TTC549 (cell line): Measurements from ENCODE around the gene ARHGDIB.
A peak's percentile ranks its signal among the peaks of the same experiment; 100 is the strongest.

Source experiments
- FAIRE-seq: peaks from 2 replicates; lab custom pipeline; 2012; peaks lifted over from hg19 to GRCh38; lab: Jason Lieb, UNC

Gene ARHGDIB

DNA sequence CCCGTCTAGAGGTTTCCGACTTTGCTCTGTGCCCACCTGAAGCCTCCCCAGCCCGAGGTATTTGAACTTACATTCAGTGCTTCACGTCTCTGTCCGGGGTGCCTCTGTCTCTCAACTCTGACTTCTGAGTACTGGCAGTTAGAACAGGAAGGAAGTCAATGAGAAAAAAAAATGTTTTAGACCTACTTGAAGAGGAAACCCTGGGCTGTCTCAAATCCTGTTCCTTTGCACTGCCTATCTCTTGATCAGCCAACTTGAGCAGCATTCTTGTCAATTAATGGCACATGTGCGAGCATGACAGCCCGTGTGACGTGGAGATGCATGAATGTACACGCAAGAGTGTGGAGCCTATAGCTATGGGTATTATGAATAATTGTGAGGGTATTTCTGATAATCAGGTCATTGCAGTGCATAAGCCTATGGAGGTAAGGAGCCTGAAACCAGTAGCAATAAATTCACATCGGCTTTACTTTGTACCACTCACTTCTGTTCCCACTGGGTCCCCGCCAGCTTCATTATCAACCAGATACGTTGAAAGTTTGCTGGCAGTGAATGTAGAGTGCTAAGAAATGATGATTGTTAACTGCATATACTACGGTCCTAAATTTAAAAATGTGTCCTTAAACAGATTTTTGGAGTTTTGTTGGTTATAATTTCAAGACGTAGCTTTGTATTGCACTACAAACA lies at the start of gene ARHGDIB:
Gene ARHGDIB, minus strand, starts transcription at position 136 of the 687 bp plus-strand sequence. CDS start 10,889 bp downstream, outside the sequence.
- FAIRE-seq: no peak

GRCh38 chr12:15011162-15011561 lies 49.8 kb upstream of the ARHGDIB start:
- no peak for FAIRE-seq

- FAIRE-seq: no peak
These were observed 46.1 kb upstream of the ARHGDIB start for GRCh38 chr12:15007551-15007950.

DNA sequence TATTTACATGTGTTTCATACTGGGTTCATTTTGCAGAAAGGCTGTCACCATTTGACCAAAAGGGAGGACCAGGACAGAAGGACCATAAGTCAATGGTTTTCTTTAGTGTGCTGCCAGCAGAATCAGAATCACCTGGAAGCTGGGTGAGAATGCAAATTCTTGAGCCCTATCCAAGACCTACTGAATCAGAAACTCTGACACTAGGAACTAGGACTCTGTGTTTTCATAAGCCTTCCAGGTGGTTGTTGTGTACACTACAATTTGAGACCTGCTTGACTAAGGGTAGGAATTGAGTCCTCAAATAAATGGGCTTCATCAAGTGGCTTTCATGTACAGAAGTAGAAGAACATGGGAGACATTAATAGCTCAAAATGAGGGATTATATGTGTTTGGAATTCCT lies 43.7 kb upstream of the ARHGDIB start:
- no peak for FAIRE-seq

GRCh38 chr12:15004421-15004820 lies 43.0 kb upstream of the ARHGDIB start:
- FAIRE-seq: no peak

GRCh38 chr12:15001733-15002382 lies 40.5 kb upstream of the ARHGDIB start:
- no peak for FAIRE-seq

- FAIRE-seq: no peak
These were observed 39.2 kb upstream of the ARHGDIB start for GRCh38 chr12:15000575-15000974.

DNA sequence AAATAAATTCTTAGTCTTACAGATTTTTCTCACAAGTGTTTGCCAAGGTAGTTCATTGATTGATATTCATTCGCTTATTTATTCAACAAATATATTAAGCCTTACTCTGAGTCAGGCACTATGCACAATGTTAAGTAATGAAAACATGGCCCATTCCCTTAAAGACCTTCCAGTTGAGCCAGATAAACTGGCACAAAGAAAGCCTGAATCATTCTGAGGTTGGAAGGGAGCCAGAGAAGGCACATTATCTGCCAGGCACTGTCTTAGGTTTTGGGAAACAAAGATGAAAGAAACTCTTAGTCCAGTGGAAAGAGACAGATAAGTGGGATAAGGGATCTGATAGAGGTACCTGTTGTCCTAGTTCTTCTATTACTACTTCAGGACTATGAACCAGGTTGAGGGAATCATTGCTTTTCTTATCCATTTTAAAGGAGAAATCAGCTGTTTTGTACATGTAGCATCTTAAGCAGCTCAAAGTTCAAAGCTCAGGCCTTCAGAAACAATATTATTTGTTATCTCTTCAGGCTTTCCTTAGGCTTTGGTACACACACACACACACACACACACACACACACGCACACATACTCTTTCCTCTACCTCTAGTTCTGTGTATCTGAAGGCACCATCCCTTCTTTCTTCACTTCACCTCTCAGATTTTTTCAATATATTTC lies 38.4 kb upstream of the ARHGDIB start:
- no peak for FAIRE-seq

GRCh38 chr12:14999021-14999694 lies 37.8 kb upstream of the ARHGDIB start:
- no peak for FAIRE-seq

DNA sequence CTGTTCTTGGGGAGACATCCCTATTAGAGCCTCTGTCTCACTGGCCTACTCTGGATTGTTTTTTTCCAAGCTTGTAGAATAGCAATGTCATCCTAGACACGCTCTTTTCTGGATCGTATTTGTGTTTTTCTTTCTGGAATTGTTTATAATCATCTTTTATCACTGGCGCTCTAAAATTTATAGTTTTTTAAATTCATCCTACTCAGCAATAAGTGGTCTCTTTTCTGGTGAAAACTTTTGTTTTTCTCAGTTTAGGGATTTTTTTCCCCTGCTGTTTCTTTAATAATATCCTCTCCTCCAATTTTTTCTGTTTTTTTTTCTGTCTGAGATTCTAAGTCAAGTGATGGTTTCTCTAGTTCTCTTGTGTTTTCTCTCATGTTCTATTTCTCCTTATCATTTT lies 36.6 kb upstream of the ARHGDIB start:
- FAIRE-seq: no peak

GRCh38 chr12:14995583-14996425 lies 34.4 kb upstream of the ARHGDIB start:
- peak; percentile 89 for FAIRE-seq

- no peak for FAIRE-seq
These were observed 33.2 kb upstream of the ARHGDIB start for GRCh38 chr12:14994610-14995009.

DNA sequence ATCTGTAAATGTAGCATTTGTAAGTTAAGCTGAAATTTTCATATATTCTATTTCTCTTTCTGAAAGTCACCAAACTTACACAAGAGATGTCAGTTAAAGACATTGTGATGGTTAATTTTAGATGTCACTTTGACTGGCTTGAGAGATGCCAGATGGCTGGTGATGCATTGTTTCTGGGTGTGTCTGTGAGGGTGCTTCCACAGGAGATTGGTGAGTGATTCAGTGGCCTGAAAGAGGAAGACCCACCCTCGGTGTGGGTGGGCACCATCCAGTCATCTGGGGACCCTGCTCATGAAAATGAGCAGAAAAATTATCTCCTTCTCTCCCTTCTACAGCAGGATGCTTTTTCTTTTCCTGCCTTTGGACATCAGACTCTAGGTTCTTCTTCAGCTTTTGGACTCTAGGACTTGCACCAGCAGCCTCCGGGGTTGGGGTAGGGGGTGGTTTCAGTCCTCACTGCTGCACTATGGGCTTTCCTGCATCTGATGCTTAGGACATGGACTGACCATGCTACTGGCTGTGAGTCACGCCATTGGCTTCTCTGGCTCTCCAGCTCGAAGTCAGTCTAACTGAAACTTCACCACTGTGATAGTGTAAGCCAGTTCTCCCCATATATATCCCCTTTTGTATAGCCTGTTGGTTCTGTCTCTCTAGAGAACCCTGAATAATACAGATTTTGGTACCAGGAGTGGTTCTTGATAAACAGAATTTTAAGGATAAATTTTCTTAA lies 32.3 kb upstream of the ARHGDIB start:
- FAIRE-seq: no peak

- no peak for FAIRE-seq
These were observed 31.7 kb upstream of the ARHGDIB start for GRCh38 chr12:14993117-14993516.

DNA sequence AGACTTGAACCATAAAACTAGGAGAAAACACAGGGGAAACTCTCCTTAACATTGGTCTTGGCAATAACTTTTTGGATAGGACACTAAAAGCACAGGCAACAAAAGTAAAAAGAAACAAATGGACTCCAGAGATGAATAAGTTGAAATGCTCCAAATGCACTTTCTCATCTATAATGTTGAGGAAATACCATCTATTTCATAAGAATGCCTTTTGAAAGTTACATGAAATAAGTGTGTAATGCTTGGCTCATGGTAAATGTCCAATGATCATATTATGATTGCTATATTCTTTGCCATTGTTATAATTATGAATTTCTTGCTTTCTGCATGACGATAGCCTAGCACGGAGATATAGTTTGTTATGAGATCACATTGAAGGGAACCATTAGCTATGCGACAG lies 31.3 kb upstream of the ARHGDIB start:
- no peak for FAIRE-seq

- no peak for FAIRE-seq
These were observed 29.7 kb upstream of the ARHGDIB start for GRCh38 chr12:14991069-14991468.

- no peak for FAIRE-seq
These were observed 28.4 kb upstream of the ARHGDIB start for GRCh38 chr12:14989790-14990189.

DNA sequence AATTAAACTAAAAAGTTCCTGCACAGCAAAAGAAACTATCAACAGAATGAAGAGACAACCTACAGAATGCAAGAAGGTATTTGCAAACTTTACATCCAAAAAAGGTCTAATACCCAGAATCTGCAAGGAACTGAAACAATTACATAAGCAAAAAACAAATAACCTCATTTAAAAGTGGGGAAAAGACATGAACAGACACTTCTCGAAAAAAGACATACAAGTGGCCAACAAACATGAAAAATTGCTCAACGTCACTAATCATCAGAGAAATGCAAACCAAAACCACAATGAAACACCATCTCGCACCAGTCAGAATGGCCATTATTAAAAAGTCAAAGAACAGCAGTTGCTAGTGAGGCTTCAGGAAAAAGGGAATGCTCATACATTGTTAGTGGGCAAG lies 26.6 kb upstream of the ARHGDIB start:
- FAIRE-seq: no peak

GRCh38 chr12:14986449-14986848 lies 25.0 kb upstream of the ARHGDIB start:
- FAIRE-seq: no peak

DNA sequence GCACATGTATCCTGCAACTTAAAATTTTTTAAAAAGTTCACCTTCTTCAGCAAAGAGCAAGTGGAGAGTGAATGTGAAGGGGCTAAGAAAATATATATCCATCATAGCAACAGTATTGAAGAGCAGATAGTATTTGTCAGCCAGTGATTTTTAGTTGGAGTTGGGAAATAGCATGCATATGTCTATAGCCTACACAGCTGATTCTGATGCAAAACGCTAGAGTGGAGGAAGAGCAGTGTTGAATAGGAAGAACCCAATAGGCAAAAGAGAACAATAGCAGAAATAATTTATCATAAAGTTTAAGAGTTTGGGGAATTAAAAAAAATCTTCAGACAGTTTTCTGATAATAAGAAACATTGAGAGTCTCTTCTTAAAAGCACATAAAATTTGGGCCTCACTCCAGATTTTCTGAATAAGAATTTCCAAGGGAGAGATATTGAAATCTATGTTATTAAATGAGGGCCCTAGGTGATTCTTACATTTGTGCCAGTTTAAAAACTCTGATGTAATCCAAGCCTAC lies 23.4 kb upstream of the ARHGDIB start:
- FAIRE-seq: no peak

DNA sequence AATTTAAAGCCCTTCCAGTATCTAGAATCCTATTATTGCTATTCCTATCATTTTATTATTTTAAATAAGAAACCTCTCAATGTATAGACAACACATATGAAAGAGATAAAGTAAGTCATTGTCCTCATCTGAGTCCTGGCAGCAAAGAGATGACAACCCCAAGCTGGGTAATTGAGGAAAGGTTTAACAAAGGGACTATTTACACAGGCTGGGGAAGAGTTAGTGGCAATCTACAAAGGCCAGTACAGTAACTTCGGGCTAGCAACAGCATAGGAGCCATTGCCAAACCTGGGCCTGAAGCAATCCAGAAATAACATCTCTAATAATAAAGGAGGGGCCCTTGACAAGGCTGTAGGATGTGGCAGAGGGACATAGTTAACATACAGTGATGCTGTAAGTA lies 22.6 kb upstream of the ARHGDIB start:
- FAIRE-seq: no peak
